Sigmoid colon (tissue), 4 donors: ENCODE measurements around the gene MRPL9.

Experiments
- CTCF ChIP-seq, 4 experiments: fragments of 450-650 bp in 3 of 4; fragments of 200-600 bp in 1 of 4; IDR thresholded peaks; one replicate each; pipeline ENCODE4 v1.5.1; 2016 to 2019; ENCODE audit warnings: antibody characterized with exemption in 4 of 4, mild to moderate bottlenecking in 3 of 4, moderate library complexity in 2 of 4
- EP300 ChIP-seq, 4 donors: sonication (generic); formaldehyde crosslinking; IDR thresholded peaks; one replicate each; pipeline ENCODE4 v1.6.1; 2017; ENCODE audit warnings: antibody characterized with exemption in 4 of 4
- POLR2A ChIP-seq, 2 donors: fragments of 450-650 bp; IDR thresholded peaks; one replicate each; pipeline ENCODE4 v1.6.1; 2016; ENCODE audit warnings: antibody characterized with exemption in 2 of 2, mild to moderate bottlenecking in 2 of 2, moderate library complexity in 2 of 2
- POLR2AphosphoS5 ChIP-seq, 4 donors: sonication (generic); formaldehyde crosslinking; IDR thresholded peaks; one replicate each; pipeline ENCODE4 v1.6.1; 2017; ENCODE audit warnings: antibody characterized with exemption in 4 of 4

GRCh38 chr1:151711044-151711800, 52.1 kb downstream of the MRPL9 start:
- no peak for TF ChIP-seq POLR2A (IDR thresholded peaks at IDR 0.05)
- TF ChIP-seq POLR2AphosphoS5 (IDR thresholded peaks at IDR 0.05): no peak
- no peak for TF ChIP-seq EP300 (IDR thresholded peaks at IDR 0.05)
- TF ChIP-seq CTCF (IDR thresholded peaks at IDR 0.05): no peak
